Measurements from ENCODE around the gene AFF2.
"Not testable (repeated sequence)": the region's sequence is repeated elsewhere in the genome, so short reads cannot be mapped to it uniquely, and the experiment has no call there.

AFF2 gene

GRCh38 chrX:148632444-148632843 is 132.0 kb downstream of the AFF2 start:
- DNase-seq (ENCODE audit: low spot score) (no peak), FAIRE-seq (no peak)

- DNase-seq (ENCODE audit: low spot score) = no peak
- FAIRE-seq = no peak
Observed at GRCh38 chrX:148633218-148633908, 132.9 kb downstream of the AFF2 start.

- FAIRE-seq (no peak), DNase-seq (ENCODE audit: low spot score) (no peak)
Observed at GRCh38 chrX:148634591-148634990, 134.2 kb downstream of the AFF2 start.

- no peak for DNase-seq (ENCODE audit: low spot score)
- no peak for FAIRE-seq
Observed at GRCh38 chrX:148643460-148643859, 143.0 kb downstream of the AFF2 start.

GRCh38 chrX:148647651-148648050 is 147.2 kb downstream of the AFF2 start:
- FAIRE-seq = no peak
- no peak for DNase-seq (ENCODE audit: low spot score)

- FAIRE-seq (no peak), DNase-seq (ENCODE audit: low spot score) (no peak)
Observed at GRCh38 chrX:148649145-148649795, 148.9 kb downstream of the AFF2 start.

- FAIRE-seq (no peak), DNase-seq (ENCODE audit: low spot score) (no peak)
Observed at GRCh38 chrX:148658115-148658730, 157.8 kb downstream of the AFF2 start.

GRCh38 chrX:148659481-148659880 is 159.1 kb downstream of the AFF2 start:
- FAIRE-seq (no peak), DNase-seq (ENCODE audit: low spot score) (no peak)

GRCh38 chrX:148661035-148661434 is 160.6 kb downstream of the AFF2 start:
- DNase-seq (ENCODE audit: low spot score) = no peak

GRCh38 chrX:148662014-148662413 is 161.6 kb downstream of the AFF2 start:
- FAIRE-seq = no peak

More at GRCh38 chrX:148661035-148661434, 160.6 kb downstream of the AFF2 start:
- no peak for FAIRE-seq

GRCh38 chrX:148664171-148664570 is 163.8 kb downstream of the AFF2 start:
- DNase-seq (ENCODE audit: low spot score) = no peak
- no peak for FAIRE-seq

More at GRCh38 chrX:148662014-148662413, 161.6 kb downstream of the AFF2 start:
- no peak for DNase-seq (ENCODE audit: low spot score)

- no peak for DNase-seq (ENCODE audit: low spot score)
- no peak for FAIRE-seq
Observed at GRCh38 chrX:148664995-148665394, 164.6 kb downstream of the AFF2 start.

GRCh38 chrX:148669175-148669574 is 168.8 kb downstream of the AFF2 start:
- not testable (repeated sequence) for DNase-seq (ENCODE audit: low spot score); FAIRE-seq

- FAIRE-seq (no peak), DNase-seq (ENCODE audit: low spot score) (no peak)
Observed at GRCh38 chrX:148670277-148670676, 169.9 kb downstream of the AFF2 start.

- DNase-seq (ENCODE audit: low spot score) (no peak), FAIRE-seq (no peak)
Observed at GRCh38 chrX:148672517-148672916, 172.1 kb downstream of the AFF2 start.

- DNase-seq (ENCODE audit: low spot score) (no peak), FAIRE-seq (no peak)
Observed at GRCh38 chrX:148681605-148682004, 181.2 kb downstream of the AFF2 start.

GRCh38 chrX:148682206-148682605 is 181.8 kb downstream of the AFF2 start:
- DNase-seq (ENCODE audit: low spot score) (no peak), FAIRE-seq (no peak)

- DNase-seq (ENCODE audit: low spot score) (no peak), FAIRE-seq (no peak)
Observed at GRCh38 chrX:148691456-148691855, 191.0 kb downstream of the AFF2 start.

GRCh38 chrX:148695255-148695654 is 194.8 kb downstream of the AFF2 start:
- FAIRE-seq (no peak), DNase-seq (ENCODE audit: low spot score) (no peak)

GRCh38 chrX:148698221-148698620 is 197.8 kb downstream of the AFF2 start:
- DNase-seq (ENCODE audit: low spot score) (no peak), FAIRE-seq (no peak)

GRCh38 chrX:148700021-148700420 is 199.6 kb downstream of the AFF2 start:
- DNase-seq (ENCODE audit: low spot score) (no peak), FAIRE-seq (no peak)

GRCh38 chrX:148713981-148714380 is 213.6 kb downstream of the AFF2 start:
- DNase-seq (ENCODE audit: low spot score) = no peak
- FAIRE-seq = no peak

GRCh38 chrX:148715361-148715760 is 214.9 kb downstream of the AFF2 start:
- DNase-seq (ENCODE audit: low spot score) (no peak), FAIRE-seq (no peak)
